Stomach (tissue), 19 donors: ENCODE measurements around the gene NKAP. TPM values are rescaled to one million over a fixed set of nuclear protein-coding genes. Genes with fewer than 3 reads are reported as not detected.
A peak's percentile ranks its signal among the peaks of the same experiment; 100 is the strongest.

Experiments
- DNase-seq, 2 donors: peaks; one replicate each; pipeline versions ENCODE4 v3.0.0 to v3.0.0-alpha.2; 2013 to 2019
- H3K27ac ChIP-seq, 5 donors: fragments of 200-600 bp in 4 of 5; sonication (generic) in 4 of 5; one replicate each; pipeline ENCODE4 v1.5.1; 2013 to 2019; ENCODE audit warnings: mild to moderate bottlenecking in 1 of 5, moderate library complexity in 1 of 5
- H3K27me3 ChIP-seq, 3 donors: fragments of 200-600 bp; sonication (generic); one replicate each; pipeline ENCODE4 v1.5.1; 2017 to 2019; ENCODE audit warnings: mixed run types in 1 of 3
- H3K36me3 ChIP-seq, 4 donors: fragments of 200-600 bp; sonication (generic); 1 replicate in 3 of 4; 2 replicates in 1 of 4; pipeline ENCODE4 v1.5.1; 2016 to 2019
- H3K4me1 ChIP-seq, 4 donors: fragments of 200-600 bp; sonication (generic); one replicate each; pipeline ENCODE4 v1.5.1; 2016 to 2019
- H3K4me3 ChIP-seq, 4 donors: fragments of 200-600 bp; sonication (generic) in 3 of 4; one replicate each; pipeline ENCODE4 v1.5.1; 2016 to 2019; ENCODE audit warnings: mild to moderate bottlenecking in 1 of 4
- H3K9me3 ChIP-seq, 4 donors: fragments of 200-600 bp; sonication (generic); one replicate each; pipeline ENCODE4 v1.5.1; 2016 to 2019
- EP300 ChIP-seq: sonication (generic); formaldehyde crosslinking; IDR thresholded peaks from one replicate; pipeline ENCODE4 v1.6.1; 2017; ENCODE audit warnings: antibody characterized with exemption
- POLR2A ChIP-seq, 4 donors: fragments of 450-650 bp; IDR thresholded peaks; one replicate each; pipeline ENCODE4 v1.6.1; 2016; ENCODE audit warnings: antibody characterized with exemption in 4 of 4, control low read depth in 2 of 4, mild to moderate bottlenecking in 1 of 4, moderate library complexity in 1 of 4
- POLR2AphosphoS5 ChIP-seq, 3 donors: sonication (generic); formaldehyde crosslinking; IDR thresholded peaks; one replicate each; pipeline ENCODE4 v1.6.1; 2016; ENCODE audit warnings: antibody characterized with exemption in 3 of 3
- WGBS, 5 donors: extraction: QIAGEN DNeasy Blood & Tissue Kit in 3 of 5; methylation state at CpG; one replicate each; pipeline versions ENCODE4 v1.1.5 to v1.1.7; 2013 to 2018; 5-methylcytosine and 5-hydroxymethylcytosine counted together
- intact Hi-C: fragments of 100-400 bp; cut with DNase I; formaldehyde crosslinking; loops from one replicate; pipeline ENCODE4 v1.15.1; 2023; ENCODE audit warnings: low total_unique reads
- long read RNA-seq, 10 donors: transcript quantifications; one replicate each; lab custom pipeline, GENCODE V29; 2026
- polyA plus RNA-seq, 3 donors: library from polyadenylated mRNA; stranded (reverse); fragments of 200-250 nt; gene quantifications; one replicate each; pipeline ENCODE4 v1.2.3, GENCODE V29; 2013
- total RNA-seq, 5 donors: library from RNA; depleted of rRNA; stranded (reverse); fragments of >200 nt; gene quantifications; one replicate each; pipeline versions ENCODE4 v1.1.0 to v1.2.3, GENCODE V29; 2014 to 2016
- TF ChIP-seq, protein P1 (sequence below), 7 experiments: fragments of 450-650 bp in 4 of 7; fragments of 200-600 bp in 3 of 7; sonication (generic) in 3 of 7; IDR thresholded peaks; one replicate each; pipeline ENCODE4 v1.5.1; 2016 to 2019; ENCODE audit warnings: antibody characterized with exemption in 7 of 7, control low read depth in 2 of 7, mild to moderate bottlenecking in 1 of 7
- donor health status: healthy with polysubstance abuse.
- donor health status: Bipolar disorder and iron deficiency.
- donor health status: healthy.

The NKAP gene
- 1 to 10 TPM in 4 of 5 donors, under 1 TPM in 1; 0.58 to 7.5 (median 6.1) TPM for total RNA-seq
- polyA plus RNA-seq = 1 to 10 TPM; 3.7 to 6.7 (median 6.3) TPM
- long read RNA-seq, donor 1, full-length matches to known transcripts = 2 of 2 reads
- long read RNA-seq, donor 1, partial matches to known transcripts = 0 of 2 reads
- long read RNA-seq, donor 1, other reads (novel, unspliced or antisense) = 0 of 2 reads
- long read RNA-seq, donor 2, full-length matches to known transcripts = 3 of 3 reads
- long read RNA-seq, donor 2, partial matches to known transcripts = 0 of 3 reads
- long read RNA-seq, donor 2, other reads (novel, unspliced or antisense) = 0 of 3 reads
- long read RNA-seq, donor 3, full-length matches to known transcripts = 4 of 9 reads
- long read RNA-seq, donor 3, partial matches to known transcripts = 5 of 9 reads
- long read RNA-seq, donor 3, other reads (novel, unspliced or antisense) = 0 of 9 reads
- long read RNA-seq, donor 4 = 0 reads
- long read RNA-seq, donor 5, full-length matches to known transcripts = 1 of 1 reads
- long read RNA-seq, donor 5, partial matches to known transcripts = 0 of 1 reads
- long read RNA-seq, donor 5, other reads (novel, unspliced or antisense) = 0 of 1 reads
- long read RNA-seq, donor 6, full-length matches to known transcripts = 6 of 6 reads
- long read RNA-seq, donor 6, partial matches to known transcripts = 0 of 6 reads
- long read RNA-seq, donor 6, other reads (novel, unspliced or antisense) = 0 of 6 reads
- long read RNA-seq, donor 7, full-length matches to known transcripts = 6 of 13 reads
- long read RNA-seq, donor 7, partial matches to known transcripts = 7 of 13 reads
- long read RNA-seq, donor 7, other reads (novel, unspliced or antisense) = 0 of 13 reads
- long read RNA-seq, donor 8, full-length matches to known transcripts = 5 of 5 reads
- long read RNA-seq, donor 8, partial matches to known transcripts = 0 of 5 reads
- long read RNA-seq, donor 8, other reads (novel, unspliced or antisense) = 0 of 5 reads
- long read RNA-seq, donor 9, full-length matches to known transcripts = 1 of 1 reads
- long read RNA-seq, donor 9, partial matches to known transcripts = 0 of 1 reads
- long read RNA-seq, donor 9, other reads (novel, unspliced or antisense) = 0 of 1 reads
- long read RNA-seq, donor 10 = 0 reads

DNA sequence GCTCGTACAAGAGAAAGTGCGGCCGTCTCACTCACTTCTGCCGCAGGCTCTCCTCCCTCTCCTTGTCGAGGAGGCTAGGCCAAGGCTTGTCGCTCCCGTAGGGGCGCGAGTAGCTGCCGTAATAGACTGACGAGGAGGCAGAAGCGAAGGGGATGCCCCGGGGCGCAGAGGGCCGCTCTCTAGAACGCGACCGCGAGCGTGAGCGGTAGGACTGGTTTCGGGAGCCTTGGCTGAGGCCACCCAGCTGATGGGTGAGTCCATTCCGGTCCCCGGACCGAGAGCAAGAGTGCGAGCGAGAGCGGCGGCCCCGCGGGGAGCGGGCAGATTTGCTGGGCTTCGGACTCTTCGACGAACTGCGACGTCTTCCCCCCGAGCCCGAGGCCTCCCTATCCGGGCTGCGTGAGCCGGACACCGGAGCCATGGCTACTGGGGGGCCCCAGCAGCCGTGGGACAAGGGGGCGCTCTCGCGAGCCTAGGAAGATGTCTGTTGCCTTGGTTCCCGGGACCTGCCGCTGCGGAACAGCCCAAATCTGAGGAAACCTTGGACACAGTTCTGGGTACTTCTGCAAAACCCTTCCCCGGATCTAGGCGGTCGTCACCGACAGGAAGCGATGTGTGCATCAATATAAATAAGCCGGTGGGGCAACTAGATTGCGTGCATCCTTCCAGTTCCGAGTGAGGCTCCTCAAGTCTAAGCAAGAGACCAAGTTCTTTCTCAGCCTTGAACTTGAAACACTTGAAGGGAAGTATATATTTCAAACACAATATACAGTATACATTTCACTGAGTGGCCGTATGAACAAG, at the start of gene NKAP:
Gene NKAP (minus strand): TSS at position 567 of the 804 bp plus-strand sequence. CDS start 146 bp downstream, at position 421.
- DNase-seq = peak; percentile 76 to 94
- Histone ChIP-seq H3K9me3 (no peaks in the 10 kb centered on the region), H3K36me3 (no peaks in the 10 kb centered on the region), H3K4me1 (peaks cover 5 to 24% (median 17%) of the 10 kb centered on the region in 4 donors), H3K27ac (peak within 1 kb of the TSS; percentile 83 to 94 (median 90)), H3K4me3 (peak within 1 kb of the TSS; percentile 65 to 77 (median 74)), H3K27me3 (no peaks in the 10 kb centered on the region)
- 1 to 57% (median 2%) methylated on average over 19 to 59 of the region's 59 CpGs for WGBS, 5 donors
- intact Hi-C loops = no loop called here
- no peak for TF ChIP-seq EP300
- TF ChIP-seq POLR2A (IDR thresholded peaks at IDR 0.05) = peak in 1 of 4 donors; percentile 19
- peak; percentile 53 to 77 (median 57) for TF ChIP-seq POLR2AphosphoS5 (IDR thresholded peaks at IDR 0.05)
- TF ChIP-seq, protein P1, sequence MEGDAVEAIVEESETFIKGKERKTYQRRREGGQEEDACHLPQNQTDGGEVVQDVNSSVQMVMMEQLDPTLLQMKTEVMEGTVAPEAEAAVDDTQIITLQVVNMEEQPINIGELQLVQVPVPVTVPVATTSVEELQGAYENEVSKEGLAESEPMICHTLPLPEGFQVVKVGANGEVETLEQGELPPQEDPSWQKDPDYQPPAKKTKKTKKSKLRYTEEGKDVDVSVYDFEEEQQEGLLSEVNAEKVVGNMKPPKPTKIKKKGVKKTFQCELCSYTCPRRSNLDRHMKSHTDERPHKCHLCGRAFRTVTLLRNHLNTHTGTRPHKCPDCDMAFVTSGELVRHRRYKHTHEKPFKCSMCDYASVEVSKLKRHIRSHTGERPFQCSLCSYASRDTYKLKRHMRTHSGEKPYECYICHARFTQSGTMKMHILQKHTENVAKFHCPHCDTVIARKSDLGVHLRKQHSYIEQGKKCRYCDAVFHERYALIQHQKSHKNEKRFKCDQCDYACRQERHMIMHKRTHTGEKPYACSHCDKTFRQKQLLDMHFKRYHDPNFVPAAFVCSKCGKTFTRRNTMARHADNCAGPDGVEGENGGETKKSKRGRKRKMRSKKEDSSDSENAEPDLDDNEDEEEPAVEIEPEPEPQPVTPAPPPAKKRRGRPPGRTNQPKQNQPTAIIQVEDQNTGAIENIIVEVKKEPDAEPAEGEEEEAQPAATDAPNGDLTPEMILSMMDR (IDR thresholded peaks at IDR 0.05) = no peak

DNA sequence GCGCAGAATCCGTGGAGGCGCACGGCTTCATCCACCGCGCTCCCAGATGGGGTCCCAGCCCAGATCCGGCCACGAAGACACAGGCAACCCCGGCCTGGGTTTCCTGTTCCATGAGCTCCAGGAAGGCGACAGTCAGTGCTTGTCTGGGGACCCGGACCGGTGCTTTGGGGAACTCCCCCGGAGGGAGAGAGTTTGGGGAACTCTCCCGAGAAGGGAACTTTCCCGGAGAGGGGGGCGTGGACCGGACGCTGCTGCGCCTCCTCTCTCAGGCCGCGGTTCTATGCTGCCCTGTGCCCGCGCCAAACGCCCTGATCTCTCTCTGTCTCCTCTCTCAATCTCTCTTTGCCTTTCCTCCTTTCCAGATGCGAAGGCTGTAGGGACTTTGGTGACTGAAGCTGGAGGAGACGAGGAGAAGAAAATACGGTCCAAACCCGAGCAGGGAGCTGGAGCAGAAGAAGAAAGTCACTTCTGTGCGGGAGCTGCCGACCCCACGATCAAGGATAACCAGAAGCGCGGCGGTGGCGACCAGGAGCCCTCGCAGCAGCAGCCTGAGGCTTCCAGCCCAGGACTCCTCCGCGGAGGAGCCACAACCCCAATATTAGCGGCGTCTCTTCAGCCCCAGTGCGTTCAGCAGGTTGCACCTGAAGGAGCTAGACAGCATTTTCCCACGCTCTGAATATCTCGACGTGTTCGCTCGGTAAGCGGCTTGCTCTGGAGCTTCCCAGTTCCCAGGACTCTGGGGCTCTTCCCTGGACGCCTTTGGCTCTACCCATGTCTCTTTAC, 47.6 kb upstream of the NKAP start:
- WGBS, 5 donors = 2 to 34% (median 5%) methylated on average over 25 to 48 of the region's 48 CpGs
- no peak overlapping the region for H3K27ac ChIP-seq
- H3K9me3 ChIP-seq = peaks cover 0 to 7% (median 0%) of the 10 kb centered on the region in 4 donors
- peak in 1 of 2 donors; percentile 11 for DNase-seq
- H3K4me1 ChIP-seq = peaks cover 0 to 20% (median 15%) of the 10 kb centered on the region in 4 donors
- intact Hi-C loops = no loop called here
- H3K4me3 ChIP-seq = peak overlapping the region; percentile 13 to 44 (median 25)
- TF ChIP-seq POLR2AphosphoS5 (IDR thresholded peaks at IDR 0.05) (no peak), POLR2A (IDR thresholded peaks at IDR 0.05) (no peak), EP300 (no peak)
- TF ChIP-seq, protein P1 (IDR thresholded peaks at IDR 0.05) = no peak
- H3K27me3 ChIP-seq = peaks cover 18 to 88% (median 55%) of the 10 kb centered on the region in 3 donors
- H3K36me3 ChIP-seq = no peaks in the 10 kb centered on the region

DNA sequence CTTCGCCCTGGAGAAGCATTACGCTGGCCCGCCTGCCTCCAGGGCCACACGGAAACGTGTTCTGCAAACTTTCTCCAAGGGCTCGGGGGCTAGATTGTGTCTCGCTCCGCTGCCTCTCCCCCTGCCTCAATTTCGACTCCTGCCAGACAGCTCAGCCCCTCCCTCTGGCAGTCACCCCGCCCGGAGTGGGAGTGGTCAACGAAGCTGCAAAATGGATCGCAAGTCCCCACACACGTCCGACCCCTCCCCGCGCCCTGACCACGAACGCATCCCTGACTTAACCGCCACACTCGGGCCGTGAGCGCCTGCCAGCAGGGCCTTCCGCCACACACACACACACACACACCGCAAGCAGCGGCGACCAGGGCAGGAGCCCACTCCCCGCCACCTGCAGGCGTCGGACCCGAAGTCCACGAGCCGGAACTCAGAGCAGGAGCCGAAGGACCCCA, 47.0 kb upstream of the NKAP start:
- H3K36me3 ChIP-seq = no peaks in the 10 kb centered on the region
- H3K4me1 ChIP-seq = peaks cover 0 to 20% (median 15%) of the 10 kb centered on the region in 4 donors
- DNase-seq = peak in 1 of 2 donors; percentile 20
- peak overlapping the region; percentile 13 to 44 (median 25) for H3K4me3 ChIP-seq
- peaks cover 18 to 82% (median 49%) of the 10 kb centered on the region in 3 donors for H3K27me3 ChIP-seq
- H3K9me3 ChIP-seq = peaks cover 0 to 7% (median 0%) of the 10 kb centered on the region in 4 donors
- intact Hi-C loops = no loop called here
- H3K27ac ChIP-seq = no peak overlapping the region
- WGBS, 5 donors = 1 to 27% (median 15%) methylated on average over 11 to 34 of the region's 34 CpGs; no CpG with 5 or more reads in 1 of the 5 donors
- TF ChIP-seq EP300 (no peak), POLR2A (IDR thresholded peaks at IDR 0.05) (no peak), POLR2AphosphoS5 (IDR thresholded peaks at IDR 0.05) (no peak)
- TF ChIP-seq, protein P1 (IDR thresholded peaks at IDR 0.05) = no peak
